Stomach (tissue), 9 donors: ENCODE measurements around the gene NCKAP5L. TPM values are rescaled to one million over a fixed set of nuclear protein-coding genes. Genes with fewer than 3 reads are reported as not detected.
"Not testable (repeated sequence)": the region's sequence is repeated elsewhere in the genome, so short reads cannot be mapped to it uniquely, and the experiment has no call there.

Source experiments
- DNase-seq, 2 donors: peaks; one replicate each; pipeline versions ENCODE4 v3.0.0 to v3.0.0-alpha.2; 2013 to 2019
- H3K27ac ChIP-seq, 5 donors: fragments of 200-600 bp in 4 of 5; sonication (generic) in 4 of 5; one replicate each; pipeline ENCODE4 v1.5.1; 2013 to 2019; ENCODE audit warnings: mild to moderate bottlenecking in 1 of 5, moderate library complexity in 1 of 5
- H3K27me3 ChIP-seq, 3 donors: fragments of 200-600 bp; sonication (generic); one replicate each; pipeline ENCODE4 v1.5.1; 2017 to 2019; ENCODE audit warnings: mixed run types in 1 of 3
- H3K36me3 ChIP-seq, 4 donors: fragments of 200-600 bp; sonication (generic); 1 replicate in 3 of 4; 2 replicates in 1 of 4; pipeline ENCODE4 v1.5.1; 2016 to 2019
- H3K4me1 ChIP-seq, 4 donors: fragments of 200-600 bp; sonication (generic); one replicate each; pipeline ENCODE4 v1.5.1; 2016 to 2019
- H3K4me3 ChIP-seq, 4 donors: fragments of 200-600 bp; sonication (generic) in 3 of 4; one replicate each; pipeline ENCODE4 v1.5.1; 2016 to 2019; ENCODE audit warnings: mild to moderate bottlenecking in 1 of 4
- H3K9me3 ChIP-seq, 4 donors: fragments of 200-600 bp; sonication (generic); one replicate each; pipeline ENCODE4 v1.5.1; 2016 to 2019
- CTCF ChIP-seq, 7 experiments: fragments of 450-650 bp in 4 of 7; fragments of 200-600 bp in 3 of 7; sonication (generic) in 3 of 7; IDR thresholded peaks; one replicate each; pipeline ENCODE4 v1.5.1; 2016 to 2019; ENCODE audit warnings: antibody characterized with exemption in 7 of 7, control low read depth in 2 of 7, mild to moderate bottlenecking in 1 of 7
- EP300 ChIP-seq: sonication (generic); formaldehyde crosslinking; IDR thresholded peaks from one replicate; pipeline ENCODE4 v1.6.1; 2017; ENCODE audit warnings: antibody characterized with exemption
- POLR2A ChIP-seq, 4 donors: fragments of 450-650 bp; IDR thresholded peaks; one replicate each; pipeline ENCODE4 v1.6.1; 2016; ENCODE audit warnings: antibody characterized with exemption in 4 of 4, control low read depth in 2 of 4, mild to moderate bottlenecking in 1 of 4, moderate library complexity in 1 of 4
- POLR2AphosphoS5 ChIP-seq, 3 donors: sonication (generic); formaldehyde crosslinking; IDR thresholded peaks; one replicate each; pipeline ENCODE4 v1.6.1; 2016; ENCODE audit warnings: antibody characterized with exemption in 3 of 3
- WGBS, 5 donors: extraction: QIAGEN DNeasy Blood & Tissue Kit in 3 of 5; methylation state at CpG; one replicate each; pipeline versions ENCODE4 v1.1.5 to v1.1.7; 2013 to 2018; 5-methylcytosine and 5-hydroxymethylcytosine counted together
- intact Hi-C: fragments of 100-400 bp; cut with DNase I; formaldehyde crosslinking; loops from one replicate; pipeline ENCODE4 v1.15.1; 2023; ENCODE audit warnings: low total_unique reads
- polyA plus RNA-seq, 3 donors: library from polyadenylated mRNA; stranded (reverse); fragments of 200-250 nt; gene quantifications; one replicate each; pipeline ENCODE4 v1.2.3, GENCODE V29; 2013
- total RNA-seq, 5 donors: library from RNA; depleted of rRNA; stranded (reverse); fragments of >200 nt; gene quantifications; one replicate each; pipeline versions ENCODE4 v1.1.0 to v1.2.3, GENCODE V29; 2014 to 2016
- donor health status: healthy with polysubstance abuse.
- donor health status: Bipolar disorder and iron deficiency.
- donor health status: healthy.

NCKAP5L gene
- total and polyA plus RNA-seq, 8 donors: 3.5 to 16.5 (median 7.0) TPM

DNA sequence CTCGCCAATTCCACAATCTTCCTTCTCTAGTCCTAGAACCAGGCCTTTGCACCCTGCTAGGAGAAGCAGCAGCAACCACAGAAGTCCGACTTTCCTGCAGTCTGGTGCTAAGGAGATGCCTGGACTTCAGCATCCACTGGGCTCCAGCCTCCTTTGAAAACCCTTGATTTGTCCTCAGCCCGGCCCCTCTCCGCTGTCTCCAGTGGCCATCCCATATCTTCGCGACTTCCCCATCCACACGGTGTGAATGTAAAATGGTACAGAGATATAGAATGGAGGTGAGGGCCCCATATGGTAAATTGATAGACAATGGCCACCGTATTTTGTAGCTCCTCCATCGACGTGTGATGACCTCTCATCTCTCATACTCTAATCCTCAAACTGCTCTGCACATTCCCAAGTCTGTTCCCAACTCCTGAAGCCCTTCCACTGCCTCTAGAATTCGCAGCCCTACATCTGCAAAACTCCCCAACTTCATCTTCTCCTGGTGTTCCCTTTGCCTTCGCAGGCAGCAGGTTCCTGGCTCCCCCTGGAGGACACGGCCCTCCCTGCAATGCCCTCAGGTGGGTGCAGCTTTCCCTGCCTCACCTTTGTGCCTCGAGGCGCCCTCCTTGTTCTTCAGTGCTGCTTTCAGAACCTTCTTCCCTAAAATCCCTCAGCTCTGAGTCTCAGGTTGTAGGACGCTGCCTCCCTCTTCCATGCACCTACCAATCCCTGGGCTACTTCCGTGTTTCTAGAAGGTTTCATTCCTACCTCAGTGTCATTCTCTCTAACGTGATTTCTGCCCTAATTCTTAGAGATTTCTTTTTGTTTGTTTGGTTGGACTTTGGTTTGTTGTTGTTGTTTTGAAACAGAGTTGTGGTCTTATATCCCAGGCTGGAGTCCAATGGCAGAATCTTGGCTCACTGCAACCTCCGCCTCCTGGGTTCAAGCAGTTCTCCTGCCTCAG lies 50.1 kb downstream of the NCKAP5L start:
- Histone ChIP-seq H3K36me3 (no peaks in the 10 kb centered on the region), H3K4me3 (no peak overlapping the region), H3K4me1 (peaks cover 0 to 13% (median 0%) of the 10 kb centered on the region in 4 donors), H3K27me3 (no peaks in the 10 kb centered on the region), H3K27ac (no peak overlapping the region), H3K9me3 (no peaks in the 10 kb centered on the region)
- 47 to 55% (median 52%) methylated on average over 19 of the region's 19 CpGs for WGBS, 5 donors
- TF ChIP-seq CTCF (IDR thresholded peaks at IDR 0.05) (peak in 5 of 7 experiments; percentile 72 to 88 (median 78)), POLR2A (IDR thresholded peaks at IDR 0.05) (no peak), EP300 (no peak), POLR2AphosphoS5 (IDR thresholded peaks at IDR 0.05) (peak in 1 of 3 donors; percentile 32)
- peak; percentile 79 to 80 for DNase-seq
- intact Hi-C loops: no loop called here

GRCh38 chr12:49777341-49777740 lies 50.9 kb downstream of the NCKAP5L start:
- Histone ChIP-seq H3K4me1 (peaks cover 0 to 13% (median 0%) of the 10 kb centered on the region in 4 donors), H3K4me3 (no peak overlapping the region), H3K9me3 (no peaks in the 10 kb centered on the region), H3K27me3 (no peaks in the 10 kb centered on the region), H3K27ac (no peak overlapping the region), H3K36me3 (no peaks in the 10 kb centered on the region)
- no peak for TF ChIP-seq CTCF (IDR thresholded peaks at IDR 0.05)
- WGBS, 5 donors: 85 to 90% (median 88%) methylated on average over 3 of the region's 3 CpGs
- no peak for DNase-seq
- intact Hi-C loops: no loop called here

DNA sequence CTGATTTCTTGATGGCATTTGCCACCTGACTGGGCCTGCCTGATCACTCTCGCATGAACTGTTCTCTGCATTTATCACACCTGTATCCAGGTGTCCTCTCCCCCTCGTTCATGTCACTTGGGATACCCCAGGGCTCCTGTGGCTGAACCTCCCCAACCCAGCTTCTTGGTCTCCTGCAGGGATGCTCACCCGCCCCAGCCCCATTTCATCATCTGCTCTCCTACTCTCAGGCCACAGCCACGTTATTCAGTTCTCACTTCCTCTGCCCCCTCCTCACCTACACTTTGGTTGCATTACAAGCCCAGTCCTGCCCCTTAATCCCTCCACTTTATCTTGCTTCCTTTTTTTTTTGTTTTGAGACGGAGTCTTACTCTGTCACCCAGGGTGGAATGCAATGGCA lies 51.4 kb downstream of the NCKAP5L start:
- no peak for TF ChIP-seq EP300
- TF ChIP-seq CTCF (IDR thresholded peaks at IDR 0.05): no peak
- TF ChIP-seq POLR2A (IDR thresholded peaks at IDR 0.05): no peak
- TF ChIP-seq POLR2AphosphoS5 (IDR thresholded peaks at IDR 0.05): no peak
- Histone ChIP-seq H3K4me1 (peaks cover 0 to 13% (median 0%) of the 10 kb centered on the region in 4 donors), H3K4me3 (no peak overlapping the region), H3K36me3 (no peaks in the 10 kb centered on the region), H3K9me3 (no peaks in the 10 kb centered on the region), H3K27me3 (no peaks in the 10 kb centered on the region), H3K27ac (no peak overlapping the region)
- intact Hi-C loops: no loop called here
- no peak for DNase-seq
- 73 to 88% (median 82%) methylated on average over 5 of the region's 5 CpGs for WGBS, 5 donors

- DNase-seq: peak; percentile 61 to 87
- no peak overlapping the region for H3K27ac ChIP-seq
- 10 to 15% (median 12%) methylated on average over 7 of the region's 7 CpGs for WGBS, 5 donors
- no peaks in the 10 kb centered on the region for H3K9me3 ChIP-seq
- intact Hi-C loops: no loop called here
- peaks cover 0 to 13% (median 0%) of the 10 kb centered on the region in 4 donors for H3K4me1 ChIP-seq
- H3K36me3 ChIP-seq: no peaks in the 10 kb centered on the region
- H3K27me3 ChIP-seq: no peaks in the 10 kb centered on the region
- no peak overlapping the region for H3K4me3 ChIP-seq
- TF ChIP-seq EP300 (no peak), POLR2AphosphoS5 (IDR thresholded peaks at IDR 0.05) (peak in 1 of 3 donors; percentile 49), POLR2A (IDR thresholded peaks at IDR 0.05) (no peak), CTCF (IDR thresholded peaks at IDR 0.05) (peak in 5 of 7 experiments; percentile 65 to 86 (median 72))
Measured at GRCh38 chr12:49776413-49776812, 51.8 kb downstream of the NCKAP5L start.

DNA sequence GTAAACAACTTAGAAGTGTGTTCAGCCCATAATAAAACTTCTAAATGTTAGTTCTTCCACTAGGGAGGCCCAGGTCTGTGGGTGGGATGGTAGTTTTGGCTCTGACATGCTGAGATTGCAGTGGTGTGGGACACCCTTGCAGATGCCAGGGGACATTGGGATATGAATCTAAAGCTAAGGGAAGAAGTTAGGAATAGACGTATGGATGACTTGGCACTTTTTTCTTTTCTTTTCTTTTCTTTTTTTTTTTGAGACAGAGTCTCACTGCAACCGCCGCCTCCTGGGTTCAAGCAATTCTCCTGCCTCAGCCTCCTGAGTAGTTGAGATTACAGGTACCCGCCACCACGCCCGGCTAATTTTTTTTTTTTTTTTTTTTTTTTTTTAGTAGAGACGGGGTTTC lies 55.1 kb downstream of the NCKAP5L start:
- intact Hi-C loops, DNase-seq: not testable (repeated sequence)
- WGBS, 5 donors: 70 to 92% (median 84%) methylated on average over 6 to 7 of the region's 7 CpGs

More for the DNA sequence above, 55.1 kb downstream of the NCKAP5L start:
- H3K4me1 ChIP-seq: peaks cover 0 to 11% (median 0%) of the 10 kb centered on the region in 4 donors
- not testable (repeated sequence) for H3K36me3 ChIP-seq, H3K9me3 ChIP-seq, H3K4me3 ChIP-seq, H3K27ac ChIP-seq, H3K27me3 ChIP-seq
